Sigmoid colon (tissue), 7 donors: ENCODE data around the gene LPCAT3. TPM values are rescaled to one million over a fixed set of nuclear protein-coding genes. Genes with fewer than 3 reads are reported as not detected.

Experiments
- DNase-seq: peaks from one replicate; pipeline ENCODE4 v3.0.0-alpha.2; 2019
- H3K27ac ChIP-seq, 4 donors: fragments of 200-600 bp; sonication (generic); one replicate each; pipeline ENCODE4 v1.5.1; 2016 to 2019; ENCODE audit warnings: mild to moderate bottlenecking in 1 of 4
- H3K27me3 ChIP-seq, 3 donors: fragments of 200-600 bp; sonication (generic); one replicate each; pipeline ENCODE4 v1.5.1; 2019; ENCODE audit warnings: mild to moderate bottlenecking in 1 of 3
- H3K36me3 ChIP-seq, 4 donors: fragments of 200-600 bp; sonication (generic); one replicate each; pipeline ENCODE4 v1.5.1; 2016 to 2019
- H3K4me1 ChIP-seq, 4 donors: fragments of 200-600 bp; sonication (generic); one replicate each; pipeline ENCODE4 v1.5.1; 2017 to 2019
- H3K4me3 ChIP-seq, 4 donors: fragments of 200-600 bp; sonication (generic); one replicate each; pipeline ENCODE4 v1.5.1; 2017 to 2019; ENCODE audit warnings: mild to moderate bottlenecking in 2 of 4, moderate library complexity in 1 of 4
- H3K9me3 ChIP-seq, 4 donors: fragments of 200-600 bp in 3 of 4; sonication (generic) in 3 of 4; one replicate each; pipeline versions ENCODE4 v1.5.1 to v1.6.1; 2013 to 2019
- EP300 ChIP-seq, 4 donors: sonication (generic); formaldehyde crosslinking; IDR thresholded peaks; one replicate each; pipeline ENCODE4 v1.6.1; 2017; ENCODE audit warnings: antibody characterized with exemption in 4 of 4
- POLR2A ChIP-seq, 2 donors: fragments of 450-650 bp; IDR thresholded peaks; one replicate each; pipeline ENCODE4 v1.6.1; 2016; ENCODE audit warnings: antibody characterized with exemption in 2 of 2, mild to moderate bottlenecking in 2 of 2, moderate library complexity in 2 of 2
- POLR2AphosphoS5 ChIP-seq, 4 donors: sonication (generic); formaldehyde crosslinking; IDR thresholded peaks; one replicate each; pipeline ENCODE4 v1.6.1; 2017; ENCODE audit warnings: antibody characterized with exemption in 4 of 4
- WGBS, 2 donors: extraction: QIAGEN DNeasy Blood & Tissue Kit; methylation state at CpG; one replicate each; pipeline ENCODE4 v1.1.7; 2013; 5-methylcytosine and 5-hydroxymethylcytosine counted together
- intact Hi-C: fragments of 100-400 bp; cut with DNase I; formaldehyde crosslinking; loops from one replicate; pipeline ENCODE4 v1.15.1; 2023
- polyA plus RNA-seq, 3 donors: library from polyadenylated mRNA; stranded (reverse); fragments of 200-250 nt; gene quantifications; one replicate each; pipeline ENCODE4 v1.2.3, GENCODE V29; 2013
- total RNA-seq, 4 donors: library from RNA; depleted of rRNA; stranded (reverse); fragments of >200 nt; gene quantifications; one replicate each; pipeline ENCODE4 v1.1.0, GENCODE V29; 2016
- TF ChIP-seq, protein P1 (sequence below), 4 experiments: fragments of 450-650 bp in 3 of 4; fragments of 200-600 bp in 1 of 4; IDR thresholded peaks; one replicate each; pipeline ENCODE4 v1.5.1; 2016 to 2019; ENCODE audit warnings: antibody characterized with exemption in 4 of 4, mild to moderate bottlenecking in 3 of 4, moderate library complexity in 2 of 4
- donor health status: healthy with polysubstance abuse.
- donor health status: Bipolar disorder and iron deficiency.
- donor health status: healthy.

Gene LPCAT3
- total and polyA plus RNA-seq, 7 donors, result 7.8 to 47.9 (median 25.3) TPM

DNA sequence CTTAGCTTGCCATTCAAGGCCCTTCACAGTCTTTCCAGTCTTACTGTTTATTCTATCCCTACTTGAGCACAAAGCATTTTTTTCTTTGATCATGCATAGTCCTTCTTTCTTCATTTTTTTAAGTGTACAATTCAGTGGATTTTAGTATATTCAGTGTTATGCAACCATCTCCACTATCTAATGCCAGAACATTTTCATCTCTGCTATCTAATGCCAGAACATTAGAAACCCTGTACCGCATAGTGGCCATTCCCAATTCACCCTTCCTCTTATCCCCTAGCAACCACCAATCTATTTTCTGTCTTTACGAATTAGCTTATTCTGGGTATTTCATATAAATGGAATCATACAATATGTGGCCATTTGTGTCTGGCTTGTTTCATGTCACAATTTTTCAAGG, 13.4 kb downstream of the LPCAT3 start:
- no peak overlapping the region for H3K4me3 ChIP-seq
- H3K27ac ChIP-seq, result no peak overlapping the region
- H3K36me3 ChIP-seq, result peaks cover 0 to 9% (median 2%) of the 10 kb centered on the region in 4 donors
- DNase-seq, result no peak
- H3K4me1 ChIP-seq, result no peaks in the 10 kb centered on the region
- no peaks in the 10 kb centered on the region for H3K27me3 ChIP-seq
- H3K9me3 ChIP-seq, result no peaks in the 10 kb centered on the region
- intact Hi-C loops, result no loop called here
- WGBS, 2 donors, result 91 to 97% methylated on average over 2 of the region's 2 CpGs
- no peak for TF ChIP-seq EP300 (IDR thresholded peaks at IDR 0.05)
- TF ChIP-seq POLR2AphosphoS5 (IDR thresholded peaks at IDR 0.05), result no peak
- TF ChIP-seq, protein P1, sequence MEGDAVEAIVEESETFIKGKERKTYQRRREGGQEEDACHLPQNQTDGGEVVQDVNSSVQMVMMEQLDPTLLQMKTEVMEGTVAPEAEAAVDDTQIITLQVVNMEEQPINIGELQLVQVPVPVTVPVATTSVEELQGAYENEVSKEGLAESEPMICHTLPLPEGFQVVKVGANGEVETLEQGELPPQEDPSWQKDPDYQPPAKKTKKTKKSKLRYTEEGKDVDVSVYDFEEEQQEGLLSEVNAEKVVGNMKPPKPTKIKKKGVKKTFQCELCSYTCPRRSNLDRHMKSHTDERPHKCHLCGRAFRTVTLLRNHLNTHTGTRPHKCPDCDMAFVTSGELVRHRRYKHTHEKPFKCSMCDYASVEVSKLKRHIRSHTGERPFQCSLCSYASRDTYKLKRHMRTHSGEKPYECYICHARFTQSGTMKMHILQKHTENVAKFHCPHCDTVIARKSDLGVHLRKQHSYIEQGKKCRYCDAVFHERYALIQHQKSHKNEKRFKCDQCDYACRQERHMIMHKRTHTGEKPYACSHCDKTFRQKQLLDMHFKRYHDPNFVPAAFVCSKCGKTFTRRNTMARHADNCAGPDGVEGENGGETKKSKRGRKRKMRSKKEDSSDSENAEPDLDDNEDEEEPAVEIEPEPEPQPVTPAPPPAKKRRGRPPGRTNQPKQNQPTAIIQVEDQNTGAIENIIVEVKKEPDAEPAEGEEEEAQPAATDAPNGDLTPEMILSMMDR (IDR thresholded peaks at IDR 0.05), result no peak
- TF ChIP-seq POLR2A (IDR thresholded peaks at IDR 0.05), result no peak

DNA sequence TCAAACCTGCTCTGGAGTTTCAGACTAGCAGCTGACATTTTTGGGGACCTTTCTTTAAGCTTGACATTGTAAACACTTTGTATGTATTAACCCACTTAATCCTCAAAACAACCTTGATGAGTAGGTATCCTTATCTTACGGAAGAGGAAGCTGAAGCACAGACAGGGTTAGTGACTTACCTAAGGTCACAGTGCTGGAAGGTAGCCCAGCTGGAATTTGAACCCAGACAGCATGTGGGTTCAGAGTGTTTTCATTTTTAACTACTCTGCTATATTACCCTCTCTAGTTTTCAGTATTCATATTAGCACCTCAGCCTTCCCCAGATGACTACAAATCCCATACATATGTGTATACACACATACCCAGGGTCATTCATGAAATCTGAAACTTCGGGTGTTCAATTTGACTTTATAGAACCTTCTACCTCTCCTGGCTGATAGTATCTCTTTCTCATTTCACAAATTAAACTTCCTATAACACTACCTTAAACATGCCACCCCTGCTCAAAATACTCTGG, 13.9 kb downstream of the LPCAT3 start:
- H3K36me3 ChIP-seq, result peaks cover 0 to 9% (median 2%) of the 10 kb centered on the region in 4 donors
- TF ChIP-seq, protein P1 (IDR thresholded peaks at IDR 0.05), result no peak
- TF ChIP-seq POLR2AphosphoS5 (IDR thresholded peaks at IDR 0.05) (no peak), POLR2A (IDR thresholded peaks at IDR 0.05) (no peak), EP300 (IDR thresholded peaks at IDR 0.05) (no peak)
- no peaks in the 10 kb centered on the region for H3K9me3 ChIP-seq
- WGBS, 2 donors, result 77 to 85% methylated on average over 2 of the region's 2 CpGs
- intact Hi-C loops, result no loop called here
- H3K27me3 ChIP-seq, result no peaks in the 10 kb centered on the region
- no peak for DNase-seq
- H3K4me1 ChIP-seq, result no peaks in the 10 kb centered on the region
- no peak overlapping the region for H3K27ac ChIP-seq
- no peak overlapping the region for H3K4me3 ChIP-seq

DNA sequence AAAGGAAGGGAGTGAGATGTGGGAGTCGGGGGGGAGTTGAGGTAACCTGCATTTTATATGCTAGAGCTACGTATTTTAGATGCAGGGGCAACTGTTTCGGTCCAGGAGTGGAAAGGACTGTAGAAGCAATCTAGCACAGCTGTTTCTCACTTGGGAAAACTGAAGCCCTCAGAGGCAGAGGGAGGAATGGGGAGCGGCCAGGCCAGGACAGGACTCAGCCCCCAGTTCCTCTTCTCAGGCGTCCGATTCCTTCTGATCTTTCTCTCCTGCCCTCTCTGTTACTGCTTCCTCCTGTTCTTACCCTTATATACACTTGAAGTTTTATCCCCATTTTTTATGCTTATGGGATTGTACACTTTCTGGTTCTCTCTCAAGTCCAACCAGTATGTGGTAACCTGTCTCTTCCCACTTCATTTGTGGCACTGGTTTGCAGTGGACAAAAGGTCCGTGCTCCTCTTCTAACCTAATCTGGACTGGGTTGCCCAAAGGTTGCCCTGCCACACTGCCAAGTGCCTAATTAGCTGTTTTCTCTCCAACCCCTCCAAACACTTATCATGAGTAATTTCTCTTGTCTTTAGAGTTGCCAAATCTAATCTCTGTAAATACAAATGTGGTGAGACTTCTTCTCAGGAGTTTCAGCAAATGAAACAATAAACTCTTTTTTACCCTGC, 16.2 kb downstream of the LPCAT3 start:
- Histone ChIP-seq H3K36me3 (peaks cover 0 to 15% (median 5%) of the 10 kb centered on the region in 4 donors), H3K9me3 (no peaks in the 10 kb centered on the region), H3K27me3 (no peaks in the 10 kb centered on the region), H3K4me1 (no peaks in the 10 kb centered on the region), H3K4me3 (no peak overlapping the region), H3K27ac (no peak overlapping the region)
- TF ChIP-seq POLR2AphosphoS5 (IDR thresholded peaks at IDR 0.05) (no peak), POLR2A (IDR thresholded peaks at IDR 0.05) (no peak), EP300 (IDR thresholded peaks at IDR 0.05) (no peak)
- TF ChIP-seq, protein P1 (IDR thresholded peaks at IDR 0.05), result no peak
- 91 to 92% methylated on average over 7 of the region's 7 CpGs for WGBS, 2 donors
- intact Hi-C loops, result no loop called here
- no peak for DNase-seq

DNA sequence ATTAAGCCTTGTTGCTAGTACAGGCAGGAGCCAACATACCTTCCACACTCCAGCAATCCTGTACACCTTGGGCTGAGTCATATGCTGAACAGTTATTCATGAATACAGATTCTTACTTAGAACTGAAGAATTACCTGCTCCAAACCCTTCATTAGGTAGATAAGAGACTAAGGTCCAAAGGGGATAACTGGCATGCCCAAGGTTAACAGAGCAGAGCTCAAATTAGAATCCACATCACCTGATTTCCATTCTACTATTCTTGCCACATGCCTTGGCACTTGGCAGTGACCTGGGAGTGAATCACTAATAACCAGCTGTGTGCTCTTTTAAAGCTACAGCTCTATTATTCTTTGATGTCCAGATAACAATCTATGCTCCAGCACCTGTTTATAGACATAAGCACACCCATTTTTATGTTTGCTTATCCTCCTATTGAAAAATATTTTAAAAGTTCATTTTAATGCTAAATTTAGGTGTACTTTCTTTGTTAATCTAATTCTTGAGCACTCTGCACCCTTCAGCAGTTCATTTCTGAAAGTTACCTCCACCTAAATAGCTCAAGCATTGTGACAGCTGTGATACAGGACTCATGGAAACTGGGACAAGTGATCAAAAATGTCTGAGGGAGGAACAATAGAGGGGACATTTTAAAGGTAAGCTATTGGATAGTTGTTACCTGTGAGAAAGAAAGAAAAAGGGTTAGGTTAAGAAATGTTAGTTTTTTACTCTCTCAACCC, 19.4 kb downstream of the LPCAT3 start:
- H3K9me3 ChIP-seq, result no peaks in the 10 kb centered on the region
- H3K36me3 ChIP-seq, result peaks cover 0 to 22% (median 8%) of the 10 kb centered on the region in 4 donors
- no peak for DNase-seq
- H3K27me3 ChIP-seq, result no peaks in the 10 kb centered on the region
- H3K4me1 ChIP-seq, result no peaks in the 10 kb centered on the region
- TF ChIP-seq, protein P1 (IDR thresholded peaks at IDR 0.05), result no peak
- no peak for TF ChIP-seq POLR2AphosphoS5 (IDR thresholded peaks at IDR 0.05)
- TF ChIP-seq POLR2A (IDR thresholded peaks at IDR 0.05), result no peak
- no peak for TF ChIP-seq EP300 (IDR thresholded peaks at IDR 0.05)
- intact Hi-C loops, result no loop called here
- H3K27ac ChIP-seq, result no peak overlapping the region
- no peak overlapping the region for H3K4me3 ChIP-seq
